GM19023 (cell line): ENCODE measurements around the gene EZR.
"Not testable (repeated sequence)": the region's sequence is repeated elsewhere in the genome, so short reads cannot be mapped to it uniquely, and the experiment has no call there.

Experiments used
- ATAC-seq: cut with Tn5 transposase; IDR thresholded peaks from one replicate; pipeline ENCODE4 v1.9.1; 2021; ENCODE audit warnings: mild to moderate bottlenecking, moderate library complexity; ENCODE audit not compliant: unreplicated experiment

Gene EZR

DNA sequence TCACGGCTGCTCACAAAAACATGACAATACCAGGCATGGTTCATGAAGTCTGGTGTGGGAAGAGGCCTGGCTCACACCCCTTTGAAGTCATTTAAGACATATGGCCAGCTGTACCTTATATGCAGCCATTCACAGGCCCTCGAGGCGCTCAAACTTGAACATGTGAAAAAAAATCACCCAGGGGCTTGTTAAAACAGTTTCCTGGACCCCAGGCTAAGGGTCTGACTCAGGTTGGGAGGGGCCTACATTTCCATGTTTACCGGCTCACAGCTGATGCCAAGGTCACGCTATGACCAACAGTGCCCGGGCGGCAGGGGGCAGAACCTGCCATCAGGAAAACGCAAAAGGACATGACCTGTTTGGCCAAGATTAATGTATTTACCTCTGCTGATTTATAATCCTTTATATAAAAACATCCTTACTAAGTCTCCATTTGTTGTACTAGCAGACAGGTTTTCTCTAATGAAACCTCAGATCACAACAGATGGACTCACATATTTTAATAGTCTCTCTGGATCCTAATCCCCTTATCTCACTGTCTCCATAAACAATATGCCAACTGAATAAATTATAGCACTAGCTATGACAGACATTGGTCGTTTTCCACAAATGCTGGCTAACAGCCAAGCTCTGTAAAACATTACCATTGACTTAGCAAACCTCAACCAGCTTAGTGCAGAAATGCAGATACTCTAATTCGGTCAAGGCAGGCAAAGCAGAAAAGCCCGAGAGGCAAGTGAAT, 19.9 kb downstream of the EZR start:
- no peak for ATAC-seq

- ATAC-seq = no peak
Measured at GRCh38 chr6:158798311-158798710, 20.9 kb downstream of the EZR start.

DNA sequence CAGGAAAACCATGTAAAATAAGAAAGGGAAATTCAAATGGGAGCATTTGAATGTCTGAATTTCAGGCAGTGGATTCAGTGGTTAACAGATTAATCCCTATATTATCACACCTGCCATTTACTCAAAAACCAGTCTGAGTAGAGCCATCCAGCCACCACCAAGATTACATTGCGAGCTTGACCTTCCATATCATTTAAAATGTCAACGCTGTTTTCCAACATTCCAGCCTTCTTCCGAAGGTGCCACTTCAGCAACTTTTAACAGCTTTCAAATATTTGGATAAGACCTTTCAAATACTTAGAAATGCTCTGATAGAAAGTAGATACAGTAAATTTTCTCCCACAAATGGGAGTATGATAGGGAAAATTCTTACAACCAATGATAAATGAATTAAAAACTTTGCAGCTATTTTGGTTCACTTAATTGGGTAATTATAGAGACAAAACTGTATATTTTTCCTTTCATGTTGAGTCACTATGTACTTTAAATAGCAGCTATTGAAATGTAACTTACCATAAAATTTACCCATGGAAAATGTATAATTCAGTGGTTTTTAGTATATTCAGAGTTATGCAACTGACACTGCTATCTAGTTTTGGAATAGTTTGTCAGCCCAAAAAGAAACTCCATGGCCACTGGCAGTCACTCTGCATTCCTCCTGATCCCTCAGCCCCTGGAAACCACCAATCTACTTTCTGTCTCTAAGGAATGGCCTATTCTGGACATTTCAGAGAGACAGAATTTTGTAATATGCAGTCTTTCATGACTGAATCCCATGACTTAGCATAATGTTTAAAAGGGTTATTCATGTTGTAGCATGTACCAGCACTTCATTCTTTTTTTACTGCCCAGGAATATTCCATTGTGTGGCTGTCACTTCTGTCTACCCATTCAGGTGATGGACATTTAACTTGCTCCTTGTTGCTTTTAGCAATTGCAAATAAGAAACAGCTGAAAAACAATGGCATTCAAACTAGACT, 21.5 kb downstream of the EZR start:
- no peak for ATAC-seq

DNA sequence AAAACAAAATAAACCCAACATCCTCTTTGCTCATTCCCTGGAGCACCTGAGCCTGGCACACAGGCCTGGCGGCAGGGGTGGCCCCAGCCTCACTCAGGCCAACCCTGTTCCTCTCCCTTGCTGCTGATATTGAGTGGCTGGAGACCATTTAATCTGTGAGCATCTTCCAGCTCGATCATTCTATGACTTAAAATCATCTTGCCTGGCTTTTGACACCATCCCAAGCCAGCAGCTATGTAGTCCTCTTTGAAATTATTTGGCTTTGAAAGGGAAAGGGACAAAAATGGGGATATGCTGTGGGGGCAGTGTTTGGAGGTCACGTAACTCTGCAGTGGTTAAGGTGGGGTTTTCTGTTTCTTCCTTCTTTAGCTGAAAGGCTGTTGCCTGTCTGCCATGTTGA, 22.8 kb downstream of the EZR start:
- ATAC-seq = no peak

- no peak for ATAC-seq
Measured at GRCh38 chr6:158795516-158795915, 23.7 kb downstream of the EZR start.

- peak; percentile 46 for ATAC-seq
Measured at GRCh38 chr6:158793432-158793831, 25.7 kb downstream of the EZR start.

DNA sequence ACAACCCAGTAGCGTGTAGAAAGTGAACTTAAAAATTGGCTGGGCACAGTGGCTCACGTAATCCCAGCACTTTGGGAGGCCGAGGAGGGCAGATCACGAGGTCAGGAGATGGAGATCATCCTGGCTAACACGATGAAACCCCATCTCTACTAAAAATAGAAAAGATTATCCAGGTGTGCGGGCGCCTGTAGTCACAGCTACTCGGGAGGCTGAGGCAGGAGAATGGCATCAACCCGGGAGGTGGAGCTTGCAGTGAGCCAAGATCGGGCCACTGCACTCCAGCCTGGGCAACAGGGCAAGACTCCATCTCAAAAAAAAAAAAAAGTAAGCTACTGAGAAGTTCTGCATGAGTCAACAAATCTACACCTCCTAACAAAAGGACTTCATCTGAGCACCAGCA, 26.7 kb downstream of the EZR start:
- not testable (repeated sequence) for ATAC-seq

GRCh38 chr6:158791274-158791855, 27.8 kb downstream of the EZR start:
- ATAC-seq = no peak

GRCh38 chr6:158789115-158789917, 29.9 kb downstream of the EZR start:
- ATAC-seq = no peak

- ATAC-seq = no peak
Measured at GRCh38 chr6:158787395-158787794, 31.8 kb downstream of the EZR start.

DNA sequence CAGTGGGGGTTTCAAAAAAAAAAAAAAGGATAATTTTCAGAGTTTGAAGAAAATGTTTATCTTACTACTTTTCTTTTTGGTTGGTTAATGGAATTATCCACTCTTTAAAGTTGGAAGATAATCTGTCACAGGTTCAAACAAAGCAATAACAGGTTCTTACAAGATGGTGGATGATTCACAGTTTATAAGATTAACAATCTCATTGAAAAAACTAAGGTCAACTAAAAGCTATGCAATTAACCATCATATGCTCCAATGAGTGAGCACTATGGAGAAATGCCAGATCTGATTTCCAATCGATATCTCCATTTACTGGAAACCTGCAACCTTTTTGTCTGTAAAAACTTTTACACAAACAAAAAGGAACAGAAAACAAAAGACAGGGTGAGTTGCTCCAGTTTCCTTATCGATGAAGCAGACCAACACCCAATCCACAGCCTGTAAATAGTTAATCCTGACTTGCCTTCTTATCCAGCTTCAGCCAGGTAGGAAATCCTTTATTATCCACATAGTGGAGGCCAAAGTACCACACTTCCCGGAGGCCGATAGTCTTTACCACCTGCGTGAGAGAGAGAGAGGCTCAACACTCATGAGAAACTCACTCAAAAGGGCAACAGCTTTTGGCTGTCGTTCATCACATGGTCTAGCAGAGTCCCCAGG, 32.4 kb downstream of the EZR start:
- ATAC-seq = no peak

DNA sequence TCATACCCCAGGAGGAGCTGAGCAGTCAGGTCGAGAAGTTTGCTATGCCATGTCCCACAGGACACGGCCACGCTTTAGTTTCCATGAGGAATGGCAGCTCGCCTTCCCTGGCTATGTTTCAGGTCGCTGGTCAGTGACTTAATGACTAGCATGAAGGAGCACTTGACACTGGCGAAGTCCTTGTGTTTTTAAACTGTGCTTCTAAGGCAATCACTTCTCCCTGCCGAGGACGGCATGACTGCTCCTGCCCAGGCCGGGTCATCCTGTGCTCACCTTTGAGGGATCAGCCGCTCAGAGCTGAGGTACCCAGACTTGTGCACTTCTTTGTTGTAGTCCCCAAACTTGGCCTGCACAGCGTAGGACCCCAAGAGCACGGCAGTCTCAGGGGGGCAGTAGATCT, 34.1 kb downstream of the EZR start:
- ATAC-seq = no peak

GRCh38 chr6:158784505-158784904, 34.7 kb downstream of the EZR start:
- ATAC-seq = no peak

DNA sequence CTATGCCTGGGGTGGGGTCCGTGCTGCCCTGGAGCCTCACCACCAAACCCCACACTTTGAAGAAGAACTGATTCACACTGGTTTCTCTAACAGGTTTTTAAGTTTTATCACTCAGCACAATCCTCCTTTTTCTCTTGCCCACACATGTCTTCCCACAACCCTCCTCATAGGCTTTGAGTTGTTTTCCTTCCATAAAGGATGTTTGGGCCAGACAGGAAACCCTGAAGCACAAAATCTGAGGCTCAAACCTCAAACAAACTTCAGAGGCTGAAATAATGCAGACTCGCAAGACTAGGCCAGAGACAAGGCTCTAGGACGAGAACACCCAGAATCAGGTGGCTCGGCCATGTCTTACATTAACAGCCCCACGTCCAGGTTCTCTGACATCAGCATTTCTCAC, 35.3 kb downstream of the EZR start:
- ATAC-seq = no peak

DNA sequence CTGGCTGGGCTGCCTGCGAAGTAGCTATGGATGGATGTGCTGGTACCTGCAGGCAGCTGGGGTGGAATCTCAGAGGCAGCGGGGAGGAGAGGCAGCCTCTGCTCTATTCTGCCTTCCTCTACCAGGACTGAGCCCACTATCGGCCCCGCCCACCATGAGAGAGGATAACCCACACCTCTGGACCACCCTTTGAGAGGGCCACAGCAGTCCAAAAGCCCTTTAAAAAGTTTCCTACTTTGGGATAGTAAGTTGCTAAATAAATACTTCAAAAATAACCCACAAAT, 36.1 kb downstream of the EZR start:
- no peak for ATAC-seq

DNA sequence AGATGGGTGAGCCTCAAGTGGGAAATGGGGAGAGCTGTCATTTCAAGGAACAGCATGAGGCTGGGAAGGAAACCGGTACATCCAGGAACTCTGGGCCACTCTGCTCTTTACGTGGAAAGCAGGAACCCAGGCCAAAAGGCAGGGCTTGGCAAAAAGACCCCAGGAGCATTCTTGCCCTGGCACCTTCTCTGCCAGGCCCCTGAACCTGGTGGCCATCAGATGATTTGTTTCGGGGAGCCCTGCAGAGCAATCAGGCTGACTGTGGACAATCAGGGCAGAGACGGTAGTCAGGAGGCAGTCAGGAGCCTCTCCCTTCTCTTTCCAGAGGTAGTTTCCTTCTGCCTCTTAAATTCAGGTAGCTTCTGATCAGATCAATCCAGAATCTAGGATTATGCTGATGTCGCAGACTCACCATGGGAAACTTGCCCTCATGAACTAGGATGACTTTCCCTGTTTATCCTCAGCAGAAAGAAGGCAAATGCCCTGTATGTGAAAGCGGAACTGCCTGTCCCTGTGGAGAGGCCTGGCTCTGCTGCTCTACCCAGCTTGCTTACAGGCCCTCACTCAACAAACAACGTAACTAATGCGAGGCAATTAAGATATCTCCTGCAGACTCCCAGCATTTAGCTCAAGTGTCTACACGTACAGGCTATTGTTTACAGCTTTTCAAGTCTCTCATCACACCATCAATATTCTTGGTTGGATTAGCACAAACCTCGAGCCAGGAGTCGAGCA, 36.6 kb downstream of the EZR start:
- ATAC-seq = no peak

- no peak for ATAC-seq
Measured at GRCh38 chr6:158781692-158782373, 37.3 kb downstream of the EZR start.

- ATAC-seq = no peak
Measured at GRCh38 chr6:158780988-158781691, 38.0 kb downstream of the EZR start.
